SJCRH30 (cell line): ENCODE measurements around the gene UPF3A. TPM values are rescaled to one million over a fixed set of nuclear protein-coding genes. Genes with fewer than 3 reads are reported as not detected.

Experiments used
- DNase-seq, 2 experiments: peaks; one replicate each; pipeline ENCODE4 v3.0.0-alpha.2; 2015 to 2020
- H3K27ac ChIP-seq: fragments of 250-450 bp; sonication (Bioruptor Pico); 2 replicates; pipeline ENCODE4 v1.5.1; 2020; ENCODE audit warnings: mild to moderate bottlenecking, moderate library complexity
- H3K27me3 ChIP-seq: fragments of 250-450 bp; sonication (Bioruptor Pico); 2 replicates; pipeline ENCODE4 v1.5.1; 2020; ENCODE audit warnings: mild to moderate bottlenecking, moderate library complexity
- H3K36me3 ChIP-seq: fragments of 250-450 bp; sonication (Bioruptor Pico); 2 replicates; pipeline ENCODE4 v1.5.1; 2020; ENCODE audit warnings: mild to moderate bottlenecking, moderate library complexity
- H3K4me1 ChIP-seq: fragments of 250-450 bp; sonication (Bioruptor Pico); 2 replicates; pipeline ENCODE4 v1.5.1; 2020; ENCODE audit warnings: mild to moderate bottlenecking, moderate library complexity
- H3K4me3 ChIP-seq: fragments of 250-450 bp; sonication (Bioruptor Pico); 2 replicates; pipeline ENCODE4 v1.5.1; 2020; ENCODE audit warnings: mild to moderate bottlenecking, moderate library complexity
- H3K9me3 ChIP-seq: fragments of 250-450 bp; sonication (Bioruptor Pico); replicated peaks from 2 replicates; pipeline ENCODE4 v1.5.1; 2020; ENCODE audit warnings: mild to moderate bottlenecking, moderate library complexity
- total RNA-seq: library from RNA; depleted of rRNA; stranded (reverse); fragments of >200 nt; shearing (Covaris generic); gene quantifications from 2 replicates; pipeline ENCODE4 v1.2.3, GENCODE V29; 2014

The UPF3A gene
- total RNA-seq, 1 experiment from 2014 or later: 34.1 TPM

- H3K9me3 ChIP-seq: no peaks in the 10 kb centered on the region
- DNase-seq: no peak
Measured at GRCh38 chr13:114309806-114310410, 28.5 kb downstream of the UPF3A start.

GRCh38 chr13:114310956-114311355 lies 29.6 kb downstream of the UPF3A start:
- Histone ChIP-seq H3K4me3 (no peak overlapping the region), H3K27ac (no peak overlapping the region), H3K27me3 (no peaks in the 10 kb centered on the region), H3K4me1 (no peaks in the 10 kb centered on the region), H3K36me3 (peaks cover 4% of the 10 kb centered on the region; the same call in 1 of the 2 replicates), H3K9me3 (no peaks in the 10 kb centered on the region)
- no peak for DNase-seq

More at GRCh38 chr13:114309806-114310410, 28.5 kb downstream of the UPF3A start:
- Histone ChIP-seq H3K27ac (no peak overlapping the region), H3K36me3 (peaks cover 4% of the 10 kb centered on the region; the same call in 1 of the 2 replicates), H3K27me3 (no peaks in the 10 kb centered on the region), H3K4me3 (no peak overlapping the region), H3K4me1 (no peaks in the 10 kb centered on the region)

- H3K36me3 ChIP-seq: peaks cover 4% of the 10 kb centered on the region; the same call in 1 of the 2 replicates
- no peaks in the 10 kb centered on the region for H3K9me3 ChIP-seq
- H3K27ac ChIP-seq: no peak overlapping the region
- DNase-seq: no peak
- H3K27me3 ChIP-seq: no peaks in the 10 kb centered on the region
- H3K4me1 ChIP-seq: no peaks in the 10 kb centered on the region
- H3K4me3 ChIP-seq: no peak overlapping the region
Measured at GRCh38 chr13:114311387-114311786, 30.0 kb downstream of the UPF3A start.

- DNase-seq: no peak
Measured at GRCh38 chr13:114311908-114312307, 30.5 kb downstream of the UPF3A start.

GRCh38 chr13:114313061-114313860 lies 31.9 kb downstream of the UPF3A start:
- H3K4me3 ChIP-seq: peak overlapping the region; percentile 87
- no peaks in the 10 kb centered on the region for H3K9me3 ChIP-seq
- peak overlapping the region; percentile 64 for H3K27ac ChIP-seq
- 0 out of 2 replicates have a peak, but pooled peaks cover 2% of the 10 kb centered on the region for H3K36me3 ChIP-seq
- H3K4me1 ChIP-seq: no peaks in the 10 kb centered on the region
- no peak for DNase-seq
- H3K27me3 ChIP-seq: no peaks in the 10 kb centered on the region

More at GRCh38 chr13:114311908-114312307, 30.5 kb downstream of the UPF3A start:
- Histone ChIP-seq H3K4me1 (no peaks in the 10 kb centered on the region), H3K36me3 (peaks cover 2% of the 10 kb centered on the region; the same call in 1 of the 2 replicates), H3K27ac (no peak overlapping the region), H3K9me3 (no peaks in the 10 kb centered on the region), H3K27me3 (no peaks in the 10 kb centered on the region), H3K4me3 (no peak overlapping the region)

- 0 out of 2 replicates have a peak, but pooled peaks cover 2% of the 10 kb centered on the region for H3K36me3 ChIP-seq
- H3K27ac ChIP-seq: peak within 1 kb of the TSS; percentile 64
- H3K9me3 ChIP-seq: no peaks in the 10 kb centered on the region
- H3K4me1 ChIP-seq: peaks cover 3% of the 10 kb centered on the region
- no peaks in the 10 kb centered on the region for H3K27me3 ChIP-seq
- peak; percentile 95 for DNase-seq
- peak within 1 kb of the TSS; percentile 87 for H3K4me3 ChIP-seq
Measured at GRCh38 chr13:114314074-114314912, 32.9 kb downstream of the UPF3A start, which contains the start of gene CHAMP1. TSS of gene CHAMP1 (plus strand) at chr13:114314503. CDS start at chr13:114323843, 9,340 bp downstream.

GRCh38 chr13:114315074-114315785 lies 33.8 kb downstream of the UPF3A start:
- H3K4me3 ChIP-seq: peak overlapping the region; percentile 87
- H3K36me3 ChIP-seq: peaks cover 7% of the 10 kb centered on the region
- no peaks in the 10 kb centered on the region for H3K9me3 ChIP-seq
- H3K27me3 ChIP-seq: no peaks in the 10 kb centered on the region
- H3K4me1 ChIP-seq: peaks cover 8% of the 10 kb centered on the region
- H3K27ac ChIP-seq: peak overlapping the region; percentile 62
- peak in 1 of 2 experiments; percentile 24 for DNase-seq

- Histone ChIP-seq H3K27ac (no peak overlapping the region), H3K27me3 (no peaks in the 10 kb centered on the region), H3K4me3 (no peak overlapping the region), H3K9me3 (no peaks in the 10 kb centered on the region), H3K4me1 (peaks cover 8% of the 10 kb centered on the region), H3K36me3 (peaks cover 37% of the 10 kb centered on the region)
- DNase-seq: no peak
Measured at GRCh38 chr13:114318624-114319023, 37.2 kb downstream of the UPF3A start.

- DNase-seq: peak in 1 of 2 experiments; percentile 13
- peaks cover 8% of the 10 kb centered on the region for H3K4me1 ChIP-seq
- H3K27me3 ChIP-seq: no peaks in the 10 kb centered on the region
- H3K4me3 ChIP-seq: no peak overlapping the region
- H3K36me3 ChIP-seq: peaks cover 45% of the 10 kb centered on the region
- no peak overlapping the region for H3K27ac ChIP-seq
- H3K9me3 ChIP-seq: no peaks in the 10 kb centered on the region
Measured at GRCh38 chr13:114319441-114319913, 38.1 kb downstream of the UPF3A start.

- DNase-seq: no peak
- H3K4me3 ChIP-seq: no peak overlapping the region
- H3K36me3 ChIP-seq: peaks cover 51% of the 10 kb centered on the region
- no peaks in the 10 kb centered on the region for H3K9me3 ChIP-seq
- no peak overlapping the region for H3K27ac ChIP-seq
- H3K4me1 ChIP-seq: peaks cover 8% of the 10 kb centered on the region
- H3K27me3 ChIP-seq: no peaks in the 10 kb centered on the region
Measured at GRCh38 chr13:114320065-114320464, 38.7 kb downstream of the UPF3A start.

- Histone ChIP-seq H3K36me3 (peaks cover 63% of the 10 kb centered on the region), H3K4me3 (no peak overlapping the region), H3K4me1 (peaks cover 8% of the 10 kb centered on the region), H3K27ac (no peak overlapping the region), H3K9me3 (no peaks in the 10 kb centered on the region), H3K27me3 (no peaks in the 10 kb centered on the region)
- no peak for DNase-seq
Measured at GRCh38 chr13:114321256-114321655, 39.9 kb downstream of the UPF3A start.

- Histone ChIP-seq H3K36me3 (peaks cover 68% of the 10 kb centered on the region), H3K4me1 (peaks cover 8% of the 10 kb centered on the region), H3K9me3 (no peaks in the 10 kb centered on the region), H3K27me3 (no peaks in the 10 kb centered on the region), H3K4me3 (no peak overlapping the region), H3K27ac (no peak overlapping the region)
- DNase-seq: no peak
Measured at GRCh38 chr13:114323349-114323748, 41.9 kb downstream of the UPF3A start.

- Histone ChIP-seq H3K4me3 (no peak overlapping the region), H3K36me3 (peaks cover 68% of the 10 kb centered on the region), H3K4me1 (peaks cover 4% of the 10 kb centered on the region; the same call in 1 of the 2 replicates), H3K9me3 (no peaks in the 10 kb centered on the region), H3K27ac (no peak overlapping the region), H3K27me3 (no peaks in the 10 kb centered on the region)
- DNase-seq: no peak
Measured at GRCh38 chr13:114324334-114324733, 42.9 kb downstream of the UPF3A start.

GRCh38 chr13:114325729-114326128 lies 44.3 kb downstream of the UPF3A start:
- Histone ChIP-seq H3K4me3 (no peak overlapping the region), H3K4me1 (no peaks in the 10 kb centered on the region), H3K27me3 (no peaks in the 10 kb centered on the region), H3K36me3 (peaks cover 60% of the 10 kb centered on the region), H3K9me3 (no peaks in the 10 kb centered on the region), H3K27ac (no peak overlapping the region)
- DNase-seq: no peak
